ENCODE data around the gene TRIM9. TPM values are rescaled to one million over a fixed set of nuclear protein-coding genes. Genes with fewer than 3 reads are reported as not detected.

Gene TRIM9
- total and polyA plus RNA-seq, 2 of the 4 experiments (the other 2 are of a cell fraction): under 0.01 to 0.09 TPM

DNA sequence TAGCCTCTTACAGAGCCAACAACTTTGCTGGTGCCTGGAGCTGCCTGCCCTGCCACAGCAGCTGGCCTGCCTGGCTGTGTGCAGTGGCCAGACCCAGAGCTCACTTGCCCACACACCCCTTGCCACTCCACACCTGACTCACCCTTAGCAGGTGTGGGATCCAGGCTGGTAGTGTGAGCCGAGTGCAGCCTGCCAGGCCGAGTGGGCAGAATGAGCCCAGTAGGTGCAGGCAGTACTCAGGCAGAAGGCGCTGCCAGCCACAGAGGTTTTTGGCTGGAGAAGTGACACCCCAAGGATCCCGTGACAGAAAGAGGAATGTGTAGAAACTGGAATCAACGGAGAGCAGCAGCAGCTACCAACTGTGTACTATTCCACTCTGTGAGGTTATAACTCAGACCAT lies 120.8 kb downstream of the TRIM9 start:
- no peak overlapping the region for H4K91ac ChIP-seq (ENCODE audit: insufficient read depth, low read depth, low read length)
- H3K9me1 ChIP-seq (ENCODE audit: insufficient read depth, low read length): no peaks in the 10 kb centered on the region
- dilution Hi-C loops (cut with HindIII; ENCODE audit: low sequenced_read_pairs, unreplicated experiment): no loop called here
- no peak overlapping the region for H3K18ac ChIP-seq (ENCODE audit: low read depth, low read length)
- ATAC-seq (ENCODE audit: low read depth): no peak
- ChIA-PET POLR2A (ENCODE audit: unreplicated experiment) (no interaction called here), CTCF (no interaction called here)
- H3K9ac ChIP-seq (ENCODE audit: low read depth, low read length): no peak overlapping the region
- in situ Hi-C loops (cut with MboI; ENCODE audit: low sequenced_read_pairs): no loop called here
- H4K8ac ChIP-seq (ENCODE audit: low read depth in 2 of 2, low read length in 2 of 2): no peak overlapping the region
- no peaks in the 10 kb centered on the region for H3K9me3 ChIP-seq (ENCODE audit: control insufficient read depth, insufficient read depth, low read length)
- H3K4me3 ChIP-seq (ENCODE audit: insufficient read depth, low read depth, low read length): no peak overlapping the region
- no peak overlapping the region for H4K5ac ChIP-seq (ENCODE audit: low read depth, low read length)
- no peaks in the 10 kb centered on the region for H3K79me1 ChIP-seq (ENCODE audit: low read depth in 1 of 2, low read length in 2 of 2)
- H3K27me3 ChIP-seq (ENCODE audit: control insufficient read depth, insufficient read depth, low read length): peaks cover 38% of the 10 kb centered on the region
- no peak overlapping the region for H2BK120ac ChIP-seq (ENCODE audit: low read depth, low read length)
- BruUV-seq (replicated peaks): no TSS peak
- no peak overlapping the region for H3K4ac ChIP-seq (ENCODE audit: low read depth, low read length)
- no peak overlapping the region for H2AK9ac ChIP-seq (replicated peaks; ENCODE audit: low read depth, low read length, poor library complexity)
- 93% methylated on average over 3 of the region's 5 CpGs; no CpG with 5 or more reads in 1 of the 2 experiments for WGBS, 2 experiments (ENCODE audit: extremely low coverage in 2 of 2, insufficient read length in 1 of 2)
- intact Hi-C loops (cut with micrococcal nuclease): no loop called here
- H3K23ac ChIP-seq (ENCODE audit: low read depth, low read length): no peak overlapping the region
- H2BK20ac ChIP-seq (ENCODE audit: low read depth, low read length): no peak overlapping the region
- DNase-seq: no peak
- TF ChIP-seq CHD1 (IDR thresholded peaks at IDR 0.05; ENCODE audit: low read depth, low read length) (no peak), NFE2L2 (IDR thresholded peaks at IDR 0.05; ENCODE audit: low read depth, low read length) (no peak), MAZ (IDR thresholded peaks at IDR 0.05; ENCODE audit: borderline replicate concordance, low read depth, low read length) (no peak), RCOR1 (IDR thresholded peaks at IDR 0.05; ENCODE audit: insufficient replicate concordance, low read length) (no peak), MAFK (IDR thresholded peaks at IDR 0.05; ENCODE audit: low read depth, low read length) (no peak), RAD21 (IDR thresholded peaks at IDR 0.05; ENCODE audit: low read length) (no peak), FOS (IDR thresholded peaks at IDR 0.05; ENCODE audit: low read depth, low read length) (no peak)
- TF ChIP-seq, protein P1, sequence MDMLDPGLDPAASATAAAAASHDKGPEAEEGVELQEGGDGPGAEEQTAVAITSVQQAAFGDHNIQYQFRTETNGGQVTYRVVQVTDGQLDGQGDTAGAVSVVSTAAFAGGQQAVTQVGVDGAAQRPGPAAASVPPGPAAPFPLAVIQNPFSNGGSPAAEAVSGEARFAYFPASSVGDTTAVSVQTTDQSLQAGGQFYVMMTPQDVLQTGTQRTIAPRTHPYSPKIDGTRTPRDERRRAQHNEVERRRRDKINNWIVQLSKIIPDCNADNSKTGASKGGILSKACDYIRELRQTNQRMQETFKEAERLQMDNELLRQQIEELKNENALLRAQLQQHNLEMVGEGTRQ (IDR thresholded peaks at IDR 0.05; ENCODE audit: low read depth, low read length): no peak
- H3K4me2 ChIP-seq (ENCODE audit: low read depth, low read length): no peak overlapping the region
- H3K56ac ChIP-seq (ENCODE audit: extremely low read depth, insufficient read depth, low read length): no peak overlapping the region
- H3K14ac ChIP-seq (replicated peaks; ENCODE audit: low read depth, low read length): no peak overlapping the region
- H3K36me3 ChIP-seq (ENCODE audit: control insufficient read depth, insufficient read depth, low read length): no peaks in the 10 kb centered on the region
- H2BK15ac ChIP-seq (ENCODE audit: low read depth, low read length): no peak overlapping the region
- no peak overlapping the region for H2AK5ac ChIP-seq (ENCODE audit: low read depth, low read length)
- H3K4me1 ChIP-seq (ENCODE audit: control insufficient read depth, insufficient read depth, low read length): no peaks in the 10 kb centered on the region
- no peak overlapping the region for H3K27ac ChIP-seq (ENCODE audit: insufficient read depth, low read length)
- no peak overlapping the region for H2BK5ac ChIP-seq (ENCODE audit: low read depth, low read length, poor library complexity, severe bottlenecking)
- H4K20me1 ChIP-seq (ENCODE audit: insufficient read depth, low read length): no peaks in the 10 kb centered on the region
- H2AFZ ChIP-seq (replicated peaks; ENCODE audit: low read length, poor library complexity): no peak overlapping the region

Data from IMR-90 (cell line).